Measurements from ENCODE around the gene DAPP1. TPM values are rescaled to one million over a fixed set of nuclear protein-coding genes. Genes with fewer than 3 reads are reported as not detected.

DAPP1 gene
- total RNA-seq, 6 donors from 2014 or later, result 5.6 to 14.5 (median 10.6) TPM

- TF ChIP-seq POLR2A (IDR thresholded peaks at IDR 0.05), result no peak
- no peaks in the 10 kb centered on the region for H3K27me3 ChIP-seq
- H3K4me1 ChIP-seq, result peaks cover 0 to 7% (median 0%) of the 10 kb centered on the region in 4 donors
- no peaks in the 10 kb centered on the region for H3K9me3 ChIP-seq
- ATAC-seq (ENCODE audit: low FRiP score in 2 of 2), result no peak
- H3K4me3 ChIP-seq, result no peak overlapping the region
- no peak for DNase-seq
- no peak overlapping the region for H3K27ac ChIP-seq
- peaks cover 0 to 3% (median 0%) of the 10 kb centered on the region in 4 donors for H3K36me3 ChIP-seq
- WGBS, 2 donors, result 80 to 95% methylated on average over 7 of the region's 7 CpGs
Observed at GRCh38 chr4:99834569-99834968, 17.9 kb downstream of the DAPP1 start.

- no peak for TF ChIP-seq EP300 (IDR thresholded peaks at IDR 0.05)
- TF ChIP-seq POLR2AphosphoS5 (IDR thresholded peaks at IDR 0.05), result no peak
- no peak for TF ChIP-seq POLR2A (IDR thresholded peaks at IDR 0.05)
- no peak for TF ChIP-seq CTCF (IDR thresholded peaks at IDR 0.05)
- ATAC-seq (ENCODE audit: low FRiP score in 2 of 2) (no peak), DNase-seq (no peak)
- no peak overlapping the region for H3K4me3 ChIP-seq
- H3K27me3 ChIP-seq, result no peaks in the 10 kb centered on the region
- peaks cover 0 to 7% (median 0%) of the 10 kb centered on the region in 4 donors for H3K4me1 ChIP-seq
- H3K9me3 ChIP-seq, result no peaks in the 10 kb centered on the region
- 80 to 81% methylated on average over 2 of the region's 2 CpGs for WGBS, 2 donors
- H3K36me3 ChIP-seq, result peaks cover 0 to 3% (median 0%) of the 10 kb centered on the region in 4 donors
- H3K27ac ChIP-seq, result no peak overlapping the region
Observed at GRCh38 chr4:99835942-99836341, 19.3 kb downstream of the DAPP1 start.

- TF ChIP-seq CTCF (IDR thresholded peaks at IDR 0.05) (no peak), POLR2A (IDR thresholded peaks at IDR 0.05) (no peak), POLR2AphosphoS5 (IDR thresholded peaks at IDR 0.05) (no peak), EP300 (IDR thresholded peaks at IDR 0.05) (no peak)
- ATAC-seq (ENCODE audit: low FRiP score in 2 of 2), result peak in 1 of 2 donors; percentile 57
- 56 to 73% methylated on average over 2 of the region's 2 CpGs for WGBS, 2 donors
Observed at GRCh38 chr4:99838927-99839326, 22.3 kb downstream of the DAPP1 start.

GRCh38 chr4:99841129-99841528 lies 24.5 kb downstream of the DAPP1 start:
- 87 to 88% methylated on average over 4 of the region's 4 CpGs for WGBS, 2 donors
- no peak overlapping the region for H3K27ac ChIP-seq
- H3K27me3 ChIP-seq, result no peaks in the 10 kb centered on the region
- ATAC-seq (ENCODE audit: low FRiP score in 2 of 2) (no peak), DNase-seq (no peak)
- no peak for TF ChIP-seq POLR2AphosphoS5 (IDR thresholded peaks at IDR 0.05)
- TF ChIP-seq EP300 (IDR thresholded peaks at IDR 0.05), result no peak
- TF ChIP-seq POLR2A (IDR thresholded peaks at IDR 0.05), result no peak
- no peak for TF ChIP-seq CTCF (IDR thresholded peaks at IDR 0.05)
- no peaks in the 10 kb centered on the region for H3K4me1 ChIP-seq
- H3K9me3 ChIP-seq, result no peaks in the 10 kb centered on the region
- H3K4me3 ChIP-seq, result no peak overlapping the region
- H3K36me3 ChIP-seq, result peaks cover 0 to 3% (median 0%) of the 10 kb centered on the region in 4 donors

More at GRCh38 chr4:99838927-99839326, 22.3 kb downstream of the DAPP1 start:
- Histone ChIP-seq H3K36me3 (peaks cover 0 to 3% (median 0%) of the 10 kb centered on the region in 4 donors), H3K4me3 (no peak overlapping the region), H3K27me3 (no peaks in the 10 kb centered on the region), H3K9me3 (no peaks in the 10 kb centered on the region), H3K4me1 (no peaks in the 10 kb centered on the region), H3K27ac (no peak overlapping the region)
- DNase-seq, result no peak

GRCh38 chr4:99843413-99843812 lies 26.8 kb downstream of the DAPP1 start:
- Histone ChIP-seq H3K4me3 (no peak overlapping the region), H3K27me3 (no peaks in the 10 kb centered on the region), H3K27ac (no peak overlapping the region), H3K36me3 (no peaks in the 10 kb centered on the region), H3K4me1 (no peaks in the 10 kb centered on the region), H3K9me3 (no peaks in the 10 kb centered on the region)
- ATAC-seq (ENCODE audit: low FRiP score in 2 of 2) (no peak), DNase-seq (no peak)
- TF ChIP-seq POLR2A (IDR thresholded peaks at IDR 0.05), result no peak
- TF ChIP-seq CTCF (IDR thresholded peaks at IDR 0.05), result no peak
- no peak for TF ChIP-seq EP300 (IDR thresholded peaks at IDR 0.05)
- no peak for TF ChIP-seq POLR2AphosphoS5 (IDR thresholded peaks at IDR 0.05)
